ENCODE results near the gene ZNF740.

DNA sequence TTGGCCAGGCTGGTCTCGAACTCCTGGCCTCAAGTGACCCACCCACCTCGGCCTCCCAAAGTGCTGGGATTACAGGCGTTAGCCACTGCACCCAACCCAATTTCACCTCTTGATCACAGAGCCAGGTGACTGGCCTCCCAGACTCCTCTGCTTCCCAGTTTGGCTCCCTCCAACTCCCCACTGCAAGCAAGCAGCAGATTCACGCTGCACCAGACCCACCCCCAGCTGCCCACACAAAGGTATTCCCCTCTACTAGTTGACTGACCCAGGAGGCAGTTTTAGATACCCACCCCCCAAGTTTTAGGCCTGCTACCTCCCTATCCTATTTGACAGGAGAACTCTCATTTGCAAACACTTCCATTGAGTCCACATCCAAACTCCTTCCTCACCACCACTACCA, 46.3 kb downstream of the ZNF740 start:
- TF ChIP-seq, protein P1, sequence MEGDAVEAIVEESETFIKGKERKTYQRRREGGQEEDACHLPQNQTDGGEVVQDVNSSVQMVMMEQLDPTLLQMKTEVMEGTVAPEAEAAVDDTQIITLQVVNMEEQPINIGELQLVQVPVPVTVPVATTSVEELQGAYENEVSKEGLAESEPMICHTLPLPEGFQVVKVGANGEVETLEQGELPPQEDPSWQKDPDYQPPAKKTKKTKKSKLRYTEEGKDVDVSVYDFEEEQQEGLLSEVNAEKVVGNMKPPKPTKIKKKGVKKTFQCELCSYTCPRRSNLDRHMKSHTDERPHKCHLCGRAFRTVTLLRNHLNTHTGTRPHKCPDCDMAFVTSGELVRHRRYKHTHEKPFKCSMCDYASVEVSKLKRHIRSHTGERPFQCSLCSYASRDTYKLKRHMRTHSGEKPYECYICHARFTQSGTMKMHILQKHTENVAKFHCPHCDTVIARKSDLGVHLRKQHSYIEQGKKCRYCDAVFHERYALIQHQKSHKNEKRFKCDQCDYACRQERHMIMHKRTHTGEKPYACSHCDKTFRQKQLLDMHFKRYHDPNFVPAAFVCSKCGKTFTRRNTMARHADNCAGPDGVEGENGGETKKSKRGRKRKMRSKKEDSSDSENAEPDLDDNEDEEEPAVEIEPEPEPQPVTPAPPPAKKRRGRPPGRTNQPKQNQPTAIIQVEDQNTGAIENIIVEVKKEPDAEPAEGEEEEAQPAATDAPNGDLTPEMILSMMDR (IDR thresholded peaks at IDR 0.05): no peak
- TF ChIP-seq POLR2A (IDR thresholded peaks at IDR 0.05) (no peak), POLR2AphosphoS5 (IDR thresholded peaks at IDR 0.05) (no peak)
